BJ (cell line): ENCODE measurements around the gene NTF3. TPM values are rescaled to one million over a fixed set of nuclear protein-coding genes. Genes with fewer than 3 reads are reported as not detected.

Source experiments
- CTCF ChIA-PET: fragments of 350-600 bp; formaldehyde crosslinking; extraction: SDS; loops from one replicate; lab custom pipeline; 2021; ENCODE audit warnings: antibody characterized with exemption, inconsistent platforms; lab: Yijun Ruan, JAX
- POLR2A ChIA-PET: fragments of 300-600 bp; sonication (Branson Sonifier 250); formaldehyde crosslinking; extraction: SDS; loops from one replicate; lab custom pipeline; 2021; ENCODE audit warnings: antibody characterized with exemption; lab: Charles Lee
- DNase-seq: peaks from one replicate; pipeline ENCODE4 v3.0.0-alpha.2; 2011; ENCODE audit warnings: low read depth
- H3K27me3 ChIP-seq: 2 replicates; pipeline ENCODE4 v1.6.0; 2011; ENCODE audit warnings: low read length; ENCODE audit not compliant: control insufficient read depth, insufficient read depth
- H3K36me3 ChIP-seq: 2 replicates; pipeline ENCODE4 v1.5.1; 2011; ENCODE audit warnings: low read length; ENCODE audit not compliant: control insufficient read depth, insufficient read depth
- H3K4me3 ChIP-seq: 2 replicates; pipeline ENCODE4 v1.5.1; 2011; ENCODE audit warnings: low read depth, mild to moderate bottlenecking, control low read depth, low read length
- CTCF ChIP-seq: IDR thresholded peaks from 2 replicates; pipeline ENCODE4 v1.5.1; 2011; ENCODE audit warnings: low read depth, mild to moderate bottlenecking, control low read depth, inconsistent platforms, low read length, moderate library complexity; ENCODE audit not compliant: insufficient read depth
- polyA plus RNA-seq: library from polyadenylated mRNA; depleted of rRNA; stranded (reverse); fragments of >200 nt; gene quantifications from 2 replicates; pipeline ENCODE4 v1.2.3, GENCODE V29; 2011

Gene NTF3
- polyA plus RNA-seq, 1 experiment: 12.5 TPM

- Histone ChIP-seq H3K27me3 (no peaks in the 10 kb centered on the region), H3K4me3 (no peak overlapping the region), H3K36me3 (no peaks in the 10 kb centered on the region)
- ChIA-PET CTCF (interaction anchor here (1.4 kb wide), 1 partner anchor 9 kb away, joined by 4 read pairs; no protein-coding TSS in a partner anchor), POLR2A (no interaction called here)
- no peak for TF ChIP-seq CTCF
- no peak for DNase-seq
Measured at GRCh38 chr12:5520831-5521230, 88.9 kb downstream of the NTF3 start.

GRCh38 chr12:5521456-5522325 lies 89.8 kb downstream of the NTF3 start:
- ChIA-PET POLR2A (no interaction called here), CTCF (interaction anchor here (1.4 kb wide), 1 partner anchor 10 kb away, joined by 4 read pairs; no protein-coding TSS in a partner anchor)
- Histone ChIP-seq H3K36me3 (no peaks in the 10 kb centered on the region), H3K4me3 (no peak overlapping the region), H3K27me3 (no peaks in the 10 kb centered on the region)
- TF ChIP-seq CTCF: no peak
- no peak for DNase-seq

GRCh38 chr12:5522432-5523335 lies 90.8 kb downstream of the NTF3 start:
- Histone ChIP-seq H3K4me3 (no peak overlapping the region), H3K36me3 (no peaks in the 10 kb centered on the region), H3K27me3 (no peaks in the 10 kb centered on the region)
- POLR2A ChIA-PET: no interaction called here
- no peak for DNase-seq
- TF ChIP-seq CTCF: no peak
- CTCF ChIA-PET: no interaction called here

- Histone ChIP-seq H3K36me3 (no peaks in the 10 kb centered on the region), H3K4me3 (no peak overlapping the region), H3K27me3 (0 out of 2 replicates have a peak, but pooled peaks cover 1% of the 10 kb centered on the region)
- ChIA-PET POLR2A (no interaction called here), CTCF (interaction anchor here (2.1 kb wide), 1 partner anchor 12 kb away, joined by 12 read pairs; no protein-coding TSS in a partner anchor)
- no peak for TF ChIP-seq CTCF
- DNase-seq: no peak
Measured at GRCh38 chr12:5523396-5524115, 91.6 kb downstream of the NTF3 start.
